SH-SY5Y (cell line): ENCODE data around the gene JAG1.

Source experiments
- GATA2 ChIP-seq: IDR thresholded peaks from 2 replicates; pipeline ENCODE4 v1.6.1; 2011; ENCODE audit warnings: mild to moderate bottlenecking, low read depth, low read length
- GATA3 ChIP-seq: IDR thresholded peaks from 2 replicates; pipeline ENCODE4 v1.6.1; 2011; ENCODE audit warnings: low read depth, mild to moderate bottlenecking, low read length, moderate library complexity

DNA sequence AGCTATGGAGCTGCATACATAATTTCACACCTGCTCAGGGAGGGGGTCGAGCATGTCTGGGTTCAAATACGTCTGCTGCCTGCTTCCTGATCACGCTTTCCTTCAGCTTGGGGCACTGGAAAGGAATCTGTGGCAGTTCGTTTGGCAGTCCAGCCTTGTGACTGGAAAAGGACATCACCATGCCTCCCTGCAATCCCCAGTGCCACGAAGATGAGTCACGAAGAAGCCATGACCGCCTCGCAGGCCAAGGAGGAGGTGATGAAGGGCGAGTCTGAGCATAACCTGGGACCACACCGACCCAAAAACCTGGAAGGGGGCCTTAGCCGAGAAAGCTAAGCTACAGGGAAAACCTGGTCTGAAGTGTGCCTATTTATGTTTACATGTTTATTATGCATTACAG lies 13.1 kb downstream of the JAG1 start:
- TF ChIP-seq GATA2 (no peak), GATA3 (no peak)
